ENCODE data around the gene DIAPH2.

Gene DIAPH2

DNA sequence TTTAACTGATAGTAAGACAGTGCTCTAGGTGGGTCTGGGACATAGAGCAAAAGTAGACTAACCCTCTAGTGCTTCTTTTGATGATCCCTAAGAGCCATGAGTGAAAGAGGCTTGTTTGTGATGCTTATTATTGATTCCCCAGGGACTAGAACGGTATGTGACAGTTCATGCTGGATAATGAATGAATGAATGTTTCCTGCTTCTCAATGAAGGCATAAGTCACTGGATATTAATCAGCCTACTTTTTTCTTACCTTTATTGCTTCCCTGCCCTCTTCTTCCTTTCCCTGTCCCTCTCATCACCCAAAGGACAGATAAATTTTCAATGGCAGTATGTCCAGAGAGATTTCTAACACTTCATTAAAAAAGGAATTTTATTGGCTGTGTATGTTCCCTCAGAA, 685.3 kb downstream of the DIAPH2 start:
- Histone ChIP-seq H3K4me1 (ENCODE audit: control extremely low read depth in 1 of 4, control insufficient read depth in 4 of 4, insufficient read depth in 4 of 4, low read length in 3 of 4) (no peaks in the 10 kb centered on the region), H3K27me3 (replicated peaks in 2 of 5; ENCODE audit: control insufficient read depth in 4 of 5, insufficient read depth in 5 of 5, low read length in 4 of 5) (no peaks in the 10 kb centered on the region), H3K36me3 (ENCODE audit: control insufficient read depth in 4 of 4, insufficient read depth in 4 of 4, low read length in 3 of 4) (no peaks in the 10 kb centered on the region), H3K27ac (ENCODE audit: insufficient read depth in 1 of 2, low read depth in 1 of 2, low read length in 2 of 2, poor library complexity in 1 of 2, severe bottlenecking in 2 of 2) (no peak overlapping the region), H3K9me3 (ENCODE audit: control extremely low read depth in 1 of 5, control insufficient read depth in 4 of 5, insufficient read depth in 2 of 5, low read depth in 1 of 5, low read length in 4 of 5) (no peaks in the 10 kb centered on the region), H3K4me3 (ENCODE audit: control insufficient read depth in 1 of 7, extremely low read depth in 1 of 7, insufficient read depth in 4 of 7, low read depth in 2 of 7, low read length in 6 of 7) (no peak overlapping the region)
- no CpG with 5 or more reads among the region's 1 CpG for WGBS (ENCODE audit: insufficient coverage)
- no peak for DNase-seq
- CTCF ChIA-PET: no interaction called here
- POLR2A ChIA-PET: no interaction called here

DNA sequence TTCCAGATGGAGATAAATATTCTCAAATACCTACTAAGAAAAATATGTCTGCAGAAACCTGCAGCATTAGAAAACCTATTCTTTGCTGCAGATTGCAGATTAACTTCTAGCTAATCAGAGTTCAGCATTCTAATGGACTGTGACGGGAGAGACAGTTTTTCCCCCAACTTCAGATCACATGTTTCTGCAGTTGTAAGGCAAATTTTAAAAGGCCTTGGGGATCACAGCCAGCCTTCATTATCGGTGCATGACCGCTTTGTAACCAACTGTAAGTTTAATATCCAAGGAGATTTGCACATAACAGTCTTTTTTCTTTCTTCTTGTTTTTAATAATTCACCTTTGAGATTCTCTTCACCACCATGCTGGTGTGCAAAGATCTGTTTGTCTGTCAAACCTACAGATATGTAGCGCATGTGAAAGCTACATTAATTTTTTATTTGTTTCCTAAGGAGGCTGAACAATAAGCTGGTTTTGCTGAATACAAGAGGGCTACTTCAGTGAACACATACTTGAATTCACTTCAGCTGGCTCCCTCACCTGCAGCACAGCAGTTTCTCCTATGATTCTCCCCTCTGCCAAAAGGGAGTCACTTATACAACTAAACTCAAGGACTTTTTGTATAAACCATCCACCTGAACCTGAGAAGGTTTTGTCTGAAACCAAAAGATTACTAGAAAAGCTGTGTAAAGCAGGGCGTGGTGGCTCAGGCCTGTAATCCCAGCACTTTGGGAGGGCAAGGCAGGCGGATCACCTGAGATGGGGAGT, 687.5 kb downstream of the DIAPH2 start:
- WGBS (ENCODE audit: insufficient coverage): 100% methylated on average over 4 of the region's 6 CpGs
- CTCF ChIA-PET: no interaction called here
- Histone ChIP-seq H3K36me3 (ENCODE audit: control insufficient read depth in 4 of 4, insufficient read depth in 4 of 4, low read length in 3 of 4) (no peaks in the 10 kb centered on the region), H3K4me1 (ENCODE audit: control extremely low read depth in 1 of 4, control insufficient read depth in 4 of 4, insufficient read depth in 4 of 4, low read length in 3 of 4) (no peaks in the 10 kb centered on the region), H3K4me3 (ENCODE audit: control insufficient read depth in 1 of 7, extremely low read depth in 1 of 7, insufficient read depth in 4 of 7, low read depth in 2 of 7, low read length in 6 of 7) (no peak overlapping the region), H3K9me3 (ENCODE audit: control extremely low read depth in 1 of 5, control insufficient read depth in 4 of 5, insufficient read depth in 2 of 5, low read depth in 1 of 5, low read length in 4 of 5) (no peaks in the 10 kb centered on the region), H3K27me3 (replicated peaks in 2 of 5; ENCODE audit: control insufficient read depth in 4 of 5, insufficient read depth in 5 of 5, low read length in 4 of 5) (no peaks in the 10 kb centered on the region), H3K27ac (ENCODE audit: insufficient read depth in 1 of 2, low read depth in 1 of 2, low read length in 2 of 2, poor library complexity in 1 of 2, severe bottlenecking in 2 of 2) (no peak overlapping the region)
- DNase-seq: no peak
- POLR2A ChIA-PET: no interaction called here

DNA sequence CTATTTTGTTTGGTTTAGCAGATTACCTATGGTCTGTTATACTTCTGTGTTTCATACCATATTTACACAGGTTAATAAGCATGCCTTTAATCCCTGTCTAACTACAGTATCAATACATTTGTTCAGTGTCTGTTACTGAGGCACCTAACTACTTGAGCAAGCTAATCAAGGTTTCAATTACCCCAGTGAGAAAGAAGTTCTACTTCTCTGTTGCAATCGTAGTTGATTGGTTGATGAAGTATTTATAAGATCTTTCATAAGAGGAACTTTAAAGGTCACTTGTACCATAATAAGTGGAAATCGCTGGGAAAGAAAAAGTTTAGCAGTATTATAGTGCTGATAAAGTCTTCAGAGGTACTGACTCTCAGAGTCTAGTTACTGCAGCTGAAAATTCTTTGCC, 689.6 kb downstream of the DIAPH2 start:
- WGBS (ENCODE audit: insufficient coverage): 92% methylated on average over 2 of the region's 2 CpGs
- H3K36me3 ChIP-seq (ENCODE audit: control insufficient read depth in 4 of 4, insufficient read depth in 4 of 4, low read length in 3 of 4): no peaks in the 10 kb centered on the region
- POLR2A ChIA-PET: no interaction called here

DNA sequence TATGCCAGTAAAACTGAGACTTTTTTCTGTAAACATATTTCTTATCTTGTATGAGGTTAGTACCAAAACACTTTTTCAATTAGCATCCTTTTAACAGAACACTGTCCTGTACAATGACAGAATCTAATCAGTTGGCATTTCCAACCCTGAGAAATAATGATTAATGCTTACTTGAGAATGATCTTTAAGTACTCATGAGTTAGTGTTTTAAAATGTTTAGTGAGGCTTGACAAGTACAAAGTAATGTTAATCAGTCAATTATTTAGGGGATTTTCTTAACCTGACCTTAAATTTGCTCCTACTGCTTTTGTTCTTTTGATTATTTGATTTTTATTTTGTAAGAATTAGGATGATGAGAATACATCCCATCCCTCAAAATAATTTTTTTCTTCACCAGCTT, 695.6 kb downstream of the DIAPH2 start:
- Histone ChIP-seq H3K4me3 (ENCODE audit: control insufficient read depth in 1 of 7, extremely low read depth in 1 of 7, insufficient read depth in 4 of 7, low read depth in 2 of 7, low read length in 6 of 7) (no peak overlapping the region), H3K4me1 (ENCODE audit: control extremely low read depth in 1 of 4, control insufficient read depth in 4 of 4, insufficient read depth in 4 of 4, low read length in 3 of 4) (no peaks in the 10 kb centered on the region), H3K27me3 (replicated peaks in 2 of 5; ENCODE audit: control insufficient read depth in 4 of 5, insufficient read depth in 5 of 5, low read length in 4 of 5) (no peaks in the 10 kb centered on the region), H3K36me3 (ENCODE audit: control insufficient read depth in 4 of 4, insufficient read depth in 4 of 4, low read length in 3 of 4) (no peaks in the 10 kb centered on the region), H3K27ac (ENCODE audit: insufficient read depth in 1 of 2, low read depth in 1 of 2, low read length in 2 of 2, poor library complexity in 1 of 2, severe bottlenecking in 2 of 2) (no peak overlapping the region), H3K9me3 (ENCODE audit: control extremely low read depth in 1 of 5, control insufficient read depth in 4 of 5, insufficient read depth in 2 of 5, low read depth in 1 of 5, low read length in 4 of 5) (no peaks in the 10 kb centered on the region)
- ChIA-PET POLR2A (no interaction called here), CTCF (no interaction called here)
- DNase-seq: no peak

More for the DNA sequence above, 689.6 kb downstream of the DIAPH2 start:
- no peaks in the 10 kb centered on the region for H3K4me1 ChIP-seq (ENCODE audit: control extremely low read depth in 1 of 4, control insufficient read depth in 4 of 4, insufficient read depth in 4 of 4, low read length in 3 of 4)
- DNase-seq: no peak
- CTCF ChIA-PET: no interaction called here
- H3K27me3 ChIP-seq (replicated peaks in 2 of 5; ENCODE audit: control insufficient read depth in 4 of 5, insufficient read depth in 5 of 5, low read length in 4 of 5): no peaks in the 10 kb centered on the region
- no peak overlapping the region for H3K27ac ChIP-seq (ENCODE audit: insufficient read depth in 1 of 2, low read depth in 1 of 2, low read length in 2 of 2, poor library complexity in 1 of 2, severe bottlenecking in 2 of 2)
- no peaks in the 10 kb centered on the region for H3K9me3 ChIP-seq (ENCODE audit: control extremely low read depth in 1 of 5, control insufficient read depth in 4 of 5, insufficient read depth in 2 of 5, low read depth in 1 of 5, low read length in 4 of 5)
- H3K4me3 ChIP-seq (ENCODE audit: control insufficient read depth in 1 of 7, extremely low read depth in 1 of 7, insufficient read depth in 4 of 7, low read depth in 2 of 7, low read length in 6 of 7): no peak overlapping the region

DNA sequence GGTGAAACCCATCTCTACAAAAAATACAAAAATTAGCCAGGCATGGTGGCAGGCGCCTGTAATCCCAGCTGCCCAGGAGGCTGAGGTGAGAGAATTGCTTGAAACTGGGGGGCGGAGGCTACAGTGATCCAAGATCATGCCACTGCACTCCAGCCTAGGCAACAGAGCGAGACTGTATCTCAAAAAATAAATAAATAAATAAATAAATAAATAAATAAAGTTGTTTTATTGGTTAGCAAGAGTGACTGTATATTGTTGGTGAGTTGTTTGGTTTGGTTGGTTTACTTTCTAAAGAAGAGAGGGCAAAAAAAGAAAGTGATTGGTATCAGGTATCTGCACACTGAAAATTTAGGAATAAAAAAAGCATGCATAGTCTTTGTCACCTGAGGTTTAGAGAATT, 700.0 kb downstream of the DIAPH2 start:
- CTCF ChIA-PET: no interaction called here
- 100% methylated on average over 1 of the region's 3 CpGs for WGBS (ENCODE audit: insufficient coverage)
- POLR2A ChIA-PET: no interaction called here

DNA sequence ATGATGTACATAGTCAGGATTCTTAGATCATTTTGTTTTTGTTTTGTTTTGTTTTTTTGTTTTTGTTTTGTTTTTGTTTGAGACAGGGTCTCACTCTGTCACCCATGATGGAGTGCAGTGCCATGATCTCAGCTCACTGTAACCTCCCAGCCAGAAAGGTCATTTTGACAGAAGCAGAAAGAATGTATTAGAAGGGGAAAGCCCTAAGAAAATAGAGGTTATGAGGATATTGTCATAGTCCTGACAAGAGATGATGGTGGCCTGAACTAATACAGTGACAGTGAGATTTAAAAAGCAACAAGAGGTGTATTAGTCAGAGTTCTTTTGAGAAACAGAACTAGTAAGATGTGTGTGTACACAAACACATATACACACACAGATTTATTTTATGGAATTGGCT, 702.4 kb downstream of the DIAPH2 start:
- no peaks in the 10 kb centered on the region for H3K36me3 ChIP-seq (ENCODE audit: control insufficient read depth in 4 of 4, insufficient read depth in 4 of 4, low read length in 3 of 4)
- no peaks in the 10 kb centered on the region for H3K9me3 ChIP-seq (ENCODE audit: control extremely low read depth in 1 of 5, control insufficient read depth in 4 of 5, insufficient read depth in 2 of 5, low read depth in 1 of 5, low read length in 4 of 5)
- no peaks in the 10 kb centered on the region for H3K4me1 ChIP-seq (ENCODE audit: control extremely low read depth in 1 of 4, control insufficient read depth in 4 of 4, insufficient read depth in 4 of 4, low read length in 3 of 4)
- ChIA-PET POLR2A (no interaction called here), CTCF (no interaction called here)
- H3K27ac ChIP-seq (ENCODE audit: insufficient read depth in 1 of 2, low read depth in 1 of 2, low read length in 2 of 2, poor library complexity in 1 of 2, severe bottlenecking in 2 of 2): no peak overlapping the region
- no peak for DNase-seq
- no peaks in the 10 kb centered on the region for H3K27me3 ChIP-seq (replicated peaks in 2 of 5; ENCODE audit: control insufficient read depth in 4 of 5, insufficient read depth in 5 of 5, low read length in 4 of 5)
- no peak overlapping the region for H3K4me3 ChIP-seq (ENCODE audit: control insufficient read depth in 1 of 7, extremely low read depth in 1 of 7, insufficient read depth in 4 of 7, low read depth in 2 of 7, low read length in 6 of 7)

More for the DNA sequence above, 700.0 kb downstream of the DIAPH2 start:
- H3K27ac ChIP-seq (ENCODE audit: insufficient read depth in 1 of 2, low read depth in 1 of 2, low read length in 2 of 2, poor library complexity in 1 of 2, severe bottlenecking in 2 of 2): no peak overlapping the region
- no peaks in the 10 kb centered on the region for H3K9me3 ChIP-seq (ENCODE audit: control extremely low read depth in 1 of 5, control insufficient read depth in 4 of 5, insufficient read depth in 2 of 5, low read depth in 1 of 5, low read length in 4 of 5)
- H3K27me3 ChIP-seq (replicated peaks in 2 of 5; ENCODE audit: control insufficient read depth in 4 of 5, insufficient read depth in 5 of 5, low read length in 4 of 5): no peaks in the 10 kb centered on the region
- DNase-seq: no peak
- H3K4me3 ChIP-seq (ENCODE audit: control insufficient read depth in 1 of 7, extremely low read depth in 1 of 7, insufficient read depth in 4 of 7, low read depth in 2 of 7, low read length in 6 of 7): no peak overlapping the region
- H3K36me3 ChIP-seq (ENCODE audit: control insufficient read depth in 4 of 4, insufficient read depth in 4 of 4, low read length in 3 of 4): no peaks in the 10 kb centered on the region
- H3K4me1 ChIP-seq (ENCODE audit: control extremely low read depth in 1 of 4, control insufficient read depth in 4 of 4, insufficient read depth in 4 of 4, low read length in 3 of 4): no peaks in the 10 kb centered on the region

DNA sequence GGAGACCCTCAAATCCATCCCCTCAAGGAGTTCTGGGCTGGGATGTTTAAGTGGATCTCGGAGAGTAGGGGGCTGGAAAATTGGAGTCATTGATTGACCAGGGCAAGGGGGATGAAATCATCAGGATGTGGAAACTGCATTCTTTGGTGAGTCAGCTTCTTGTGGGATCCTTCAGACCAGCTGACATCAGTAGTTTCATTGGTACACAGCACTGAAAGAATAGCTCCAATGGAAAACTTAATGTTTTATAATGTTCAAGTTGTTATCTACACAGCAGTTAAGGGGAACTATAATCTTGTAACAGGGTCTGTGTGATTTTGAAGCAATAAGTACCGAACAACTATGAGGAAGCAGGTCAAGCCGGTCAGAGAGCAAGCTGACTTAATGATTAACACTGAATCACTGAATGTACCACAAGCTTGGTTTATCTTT, 705.1 kb downstream of the DIAPH2 start:
- Histone ChIP-seq H3K36me3 (ENCODE audit: control insufficient read depth in 4 of 4, insufficient read depth in 4 of 4, low read length in 3 of 4) (no peaks in the 10 kb centered on the region), H3K27me3 (replicated peaks in 2 of 5; ENCODE audit: control insufficient read depth in 4 of 5, insufficient read depth in 5 of 5, low read length in 4 of 5) (peaks cover 0 to 2% (median 0%) of the 10 kb centered on the region in 5 experiments), H3K4me1 (ENCODE audit: control extremely low read depth in 1 of 4, control insufficient read depth in 4 of 4, insufficient read depth in 4 of 4, low read length in 3 of 4) (no peaks in the 10 kb centered on the region), H3K9me3 (ENCODE audit: control extremely low read depth in 1 of 5, control insufficient read depth in 4 of 5, insufficient read depth in 2 of 5, low read depth in 1 of 5, low read length in 4 of 5) (no peaks in the 10 kb centered on the region), H3K4me3 (ENCODE audit: control insufficient read depth in 1 of 7, extremely low read depth in 1 of 7, insufficient read depth in 4 of 7, low read depth in 2 of 7, low read length in 6 of 7) (no peak overlapping the region), H3K27ac (ENCODE audit: insufficient read depth in 1 of 2, low read depth in 1 of 2, low read length in 2 of 2, poor library complexity in 1 of 2, severe bottlenecking in 2 of 2) (no peak overlapping the region)
- WGBS (ENCODE audit: insufficient coverage): 100% methylated on average over 2 of the region's 3 CpGs
- DNase-seq: no peak
- POLR2A ChIA-PET: no interaction called here
- CTCF ChIA-PET: no interaction called here

All from common myeloid progenitor, CD34-positive (primary cell).